ENCODE measurements around the gene ZNF593. TPM values are rescaled to one million over a fixed set of nuclear protein-coding genes. Genes with fewer than 3 reads are reported as not detected.

ZNF593 gene
- total RNA-seq, 1 donor from 2014 or later = 36.2 TPM

GRCh38 chr1:26218906-26219494, 49.3 kb downstream of the ZNF593 start:
- Mint-ChIP-seq H3K4me1 (peaks cover 8% of the 10 kb centered on the region), H3K27ac (ENCODE audit: unreplicated experiment) (no peak overlapping the region), H3K36me3 (ENCODE audit: low read depth) (no peaks in the 10 kb centered on the region), H3K4me3 (no peak overlapping the region), H3K9me3 (no peaks in the 10 kb centered on the region), H3K27me3 (ENCODE audit: low read depth) (peaks cover 7% of the 10 kb centered on the region)
- no peak for DNase-seq (ENCODE audit: low read depth, low spot score)
- TF ChIP-seq CTCF (conservative IDR thresholded peaks at IDR 0.05) = no peak

Other genes with a start within 250 kb of the ZNF593 start
- 10.6 and 10.7 TPM in 2 replicates for gene PAFAH2, start 171.8 kb upstream of the ZNF593 start, total RNA-seq
- 7.6 and 8.1 TPM in 2 replicates for gene EXTL1, start 148.1 kb upstream of the ZNF593 start, total RNA-seq
- gene SLC30A2, start 123.8 kb upstream of the ZNF593 start, total RNA-seq = not detected in 2 replicates
- not detected in 2 replicates for gene TRIM63, start 102.3 kb upstream of the ZNF593 start, total RNA-seq
- 22.8 and 23.8 TPM in 2 replicates for gene PDIK1L, start 58.1 kb upstream of the ZNF593 start, total RNA-seq
- gene FAM110D, start 10.8 kb upstream of the ZNF593 start, total RNA-seq = 1.0 and 1.2 TPM in 2 replicates
- not detected in 2 replicates for gene C1orf232, start 945 bp upstream of the ZNF593 start, total RNA-seq
- gene ZNF593OS, start 1.9 kb downstream of the ZNF593 start, total RNA-seq = not detected in 2 replicates
- 3.0 and 3.6 TPM in 2 replicates for gene CNKSR1, start 7.6 kb downstream of the ZNF593 start, total RNA-seq
- gene CATSPER4, start 20.7 kb downstream of the ZNF593 start, total RNA-seq = not detected in 2 replicates
- gene CEP85, start 64.3 kb downstream of the ZNF593 start, total RNA-seq = 46.6 and 48.0 TPM in 2 replicates
- 97.9 and 100 TPM in 2 replicates for gene SH3BGRL3, start 110.2 kb downstream of the ZNF593 start, total RNA-seq
- gene UBXN11, start 136.7 kb downstream of the ZNF593 start, total RNA-seq = 33.5 and 35.5 TPM in 2 replicates
- not detected in 2 replicates for gene CD52, start 148.1 kb downstream of the ZNF593 start, total RNA-seq
- gene CRYBG2, start 184.2 kb downstream of the ZNF593 start, total RNA-seq = 3.8 and 6.3 TPM in 2 replicates
- not detected in 2 replicates for gene ZNF683, start 202.8 kb downstream of the ZNF593 start, total RNA-seq
- gene LIN28A, start 240.9 kb downstream of the ZNF593 start, total RNA-seq = 445 and 455 TPM in 2 replicates

All from neural crest cell (in vitro differentiated cells).